ENCODE data around the gene ZC2HC1C. TPM values are rescaled to one million over a fixed set of nuclear protein-coding genes. Genes with fewer than 3 reads are reported as not detected.
"Not testable (repeated sequence)": the region's sequence is repeated elsewhere in the genome, so short reads cannot be mapped to it uniquely, and the experiment has no call there.

Gene ZC2HC1C
- total RNA-seq, 2 experiments from 2014 or later: 2.8 to 2.9 TPM

DNA sequence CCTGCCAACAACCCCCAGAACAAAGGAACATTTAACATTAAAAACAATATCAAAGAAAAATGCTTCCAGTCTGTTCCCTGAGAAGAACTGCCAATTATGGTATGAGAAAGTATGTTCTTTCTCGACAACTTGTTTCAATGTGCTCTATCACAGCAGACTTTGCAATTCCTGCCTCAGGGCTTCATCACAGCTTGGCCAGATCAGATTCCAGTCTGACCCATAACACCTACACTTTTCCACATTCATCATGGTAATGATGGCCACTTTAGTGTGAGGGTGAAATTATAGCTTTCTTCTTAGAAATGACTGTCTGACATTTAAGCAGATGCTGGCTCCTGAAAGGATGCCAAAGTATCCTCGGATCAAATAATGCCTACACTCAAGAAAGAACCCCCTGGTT is 40.4 kb downstream of the ZC2HC1C start:
- Mint-ChIP-seq H3K27me3 (no peaks in the 10 kb centered on the region), H3K9me3 (ENCODE audit: low read depth) (no peaks in the 10 kb centered on the region), H3K27ac (no peak overlapping the region), H3K4me1 (peaks cover 22% of the 10 kb centered on the region), H3K4me3 (no peak overlapping the region), H3K36me3 (peaks cover 59% of the 10 kb centered on the region)
- CTCF ChIA-PET: no interaction called here
- DNase-seq: no peak
- ATAC-seq: no peak

GRCh38 chr14:75113932-75114539 is 44.6 kb downstream of the ZC2HC1C start:
- DNase-seq: peak; percentile 57

DNA sequence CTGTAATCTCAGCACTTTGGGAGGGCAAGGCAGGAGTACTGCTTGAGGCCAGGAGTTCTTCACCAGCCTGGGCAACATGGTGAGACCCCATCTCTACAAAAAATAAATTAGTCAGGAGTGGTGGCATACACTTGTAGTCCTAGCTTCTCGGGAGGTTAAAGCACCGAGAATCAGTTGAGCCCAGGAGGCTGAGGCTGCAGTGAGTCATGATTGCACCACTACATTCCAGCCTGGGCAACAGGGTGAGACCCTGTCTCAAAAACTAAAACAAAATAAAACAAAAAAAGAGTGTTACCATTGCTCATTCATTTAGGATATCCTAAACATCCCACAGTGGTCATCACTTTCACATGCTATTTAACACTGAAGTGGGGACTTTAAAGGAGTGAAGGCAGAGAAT is 49.6 kb downstream of the ZC2HC1C start:
- DNase-seq (no peak), ATAC-seq (no peak)
- Mint-ChIP-seq H3K36me3 (peaks cover 49% of the 10 kb centered on the region), H3K27ac (no peak overlapping the region), H3K4me3 (no peak overlapping the region), H3K27me3 (no peaks in the 10 kb centered on the region), H3K9me3 (ENCODE audit: low read depth) (no peaks in the 10 kb centered on the region), H3K4me1 (peaks cover 19% of the 10 kb centered on the region)
- CTCF ChIA-PET: no interaction called here

More at GRCh38 chr14:75113932-75114539, 44.6 kb downstream of the ZC2HC1C start:
- peak overlapping the region; percentile 8 for H3K4me3 Mint-ChIP-seq
- H3K27me3 Mint-ChIP-seq: no peaks in the 10 kb centered on the region
- peaks cover 22% of the 10 kb centered on the region for H3K4me1 Mint-ChIP-seq
- peak overlapping the region; percentile 78 for H3K27ac Mint-ChIP-seq
- H3K36me3 Mint-ChIP-seq: peaks cover 64% of the 10 kb centered on the region
- no peaks in the 10 kb centered on the region for H3K9me3 Mint-ChIP-seq (ENCODE audit: low read depth)
- CTCF ChIA-PET: interaction anchor here (1.0 kb wide), 1 partner anchor 10 kb away, joined by 4 read pairs; no protein-coding TSS in a partner anchor
- peak; percentile 97 for ATAC-seq

GRCh38 chr14:75120541-75121291 is 51.3 kb downstream of the ZC2HC1C start:
- no peak overlapping the region for H3K27ac Mint-ChIP-seq
- peaks cover 44% of the 10 kb centered on the region for H3K36me3 Mint-ChIP-seq
- CTCF ChIA-PET: interaction anchor here (1.7 kb wide), 1 partner anchor 32 kb away, joined by 4 read pairs; no protein-coding TSS in a partner anchor
- H3K4me1 Mint-ChIP-seq: peaks cover 29% of the 10 kb centered on the region
- H3K9me3 Mint-ChIP-seq (ENCODE audit: low read depth): no peaks in the 10 kb centered on the region
- H3K27me3 Mint-ChIP-seq: no peaks in the 10 kb centered on the region
- no peak overlapping the region for H3K4me3 Mint-ChIP-seq
- no peak for ATAC-seq
- no peak for DNase-seq

- ATAC-seq: no peak
- Mint-ChIP-seq H3K4me1 (peaks cover 33% of the 10 kb centered on the region), H3K27ac (no peak overlapping the region), H3K36me3 (peaks cover 38% of the 10 kb centered on the region), H3K27me3 (no peaks in the 10 kb centered on the region), H3K4me3 (no peak overlapping the region), H3K9me3 (ENCODE audit: low read depth) (no peaks in the 10 kb centered on the region)
- no peak for DNase-seq
- CTCF ChIA-PET: no interaction called here
These were observed 52.1 kb downstream of the ZC2HC1C start for GRCh38 chr14:75121552-75121951.

DNA sequence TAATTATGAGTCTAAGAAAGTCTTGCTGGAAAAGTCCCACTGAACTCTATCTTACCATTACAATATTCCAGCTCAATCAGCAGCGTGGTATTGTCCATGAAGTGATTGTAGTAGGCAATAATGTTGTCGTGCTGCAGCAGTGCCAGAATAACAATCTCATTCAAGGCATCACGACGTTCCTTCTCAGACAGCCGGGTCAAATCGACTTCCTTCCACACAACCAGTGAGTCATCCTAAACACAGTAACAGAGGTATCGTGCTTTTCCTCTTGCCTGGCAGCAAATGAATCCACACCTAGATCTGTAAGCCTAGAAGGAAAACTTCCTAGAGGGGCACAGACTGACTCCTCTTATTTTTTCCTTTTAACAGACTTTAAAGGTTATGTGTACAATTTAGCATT is 54.5 kb downstream of the ZC2HC1C start:
- DNase-seq (peak; percentile 48), ATAC-seq (no peak)
- CTCF ChIA-PET: interaction anchor here (1.1 to 8.5 kb wide), 6 partner anchors 8 to 365 kb away, joined by 3 to 216 read pairs (median 4); partner anchors contain the start of gene ACYP1
- H3K4me1 Mint-ChIP-seq: peaks cover 45% of the 10 kb centered on the region
- no peaks in the 10 kb centered on the region for H3K9me3 Mint-ChIP-seq (ENCODE audit: low read depth)
- no peaks in the 10 kb centered on the region for H3K27me3 Mint-ChIP-seq
- peaks cover 28% of the 10 kb centered on the region for H3K36me3 Mint-ChIP-seq
- H3K4me3 Mint-ChIP-seq: peak overlapping the region; percentile 1
- peak overlapping the region; percentile 66 for H3K27ac Mint-ChIP-seq

- no peak for ATAC-seq
- no peaks in the 10 kb centered on the region for H3K9me3 Mint-ChIP-seq (ENCODE audit: low read depth)
- CTCF ChIA-PET: interaction anchor here (0.8 to 8.5 kb wide), 6 partner anchors 8 to 363 kb away, joined by 3 to 216 read pairs (median 4); no protein-coding TSS in a partner anchor
- DNase-seq: no peak
- H3K36me3 Mint-ChIP-seq: peaks cover 17% of the 10 kb centered on the region
- H3K27ac Mint-ChIP-seq: peak overlapping the region; percentile 98
- no peaks in the 10 kb centered on the region for H3K27me3 Mint-ChIP-seq
- peaks cover 44% of the 10 kb centered on the region for H3K4me1 Mint-ChIP-seq
- peak overlapping the region; percentile 98 for H3K4me3 Mint-ChIP-seq
These were observed 56.2 kb downstream of the ZC2HC1C start for GRCh38 chr14:75125617-75126016.

DNA sequence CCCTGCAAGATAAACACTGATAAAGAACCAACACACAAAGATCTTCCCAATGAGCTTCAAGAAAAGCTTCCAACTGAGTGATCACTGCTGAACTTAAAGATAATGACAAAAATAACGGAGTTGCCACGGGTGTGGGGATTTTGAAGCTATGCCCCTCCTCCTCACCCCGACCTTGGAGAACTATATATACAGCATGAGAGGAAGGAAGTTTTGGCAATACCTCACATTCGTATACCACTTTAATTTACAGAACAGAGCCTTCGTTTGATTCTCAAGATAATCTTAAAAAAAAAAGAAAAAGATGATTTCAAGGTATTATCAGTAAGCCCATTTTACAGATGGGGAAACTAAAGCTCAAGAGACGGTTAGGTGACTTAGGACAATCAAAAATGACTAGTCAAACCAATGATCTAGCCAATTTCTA is 56.7 kb downstream of the ZC2HC1C start:
- CTCF ChIA-PET: interaction anchor here (0.7 to 8.5 kb wide), 7 partner anchors 8 to 362 kb away, joined by 3 to 216 read pairs (median 3); no protein-coding TSS in a partner anchor
- H3K9me3 Mint-ChIP-seq (ENCODE audit: low read depth): no peaks in the 10 kb centered on the region
- H3K36me3 Mint-ChIP-seq: peaks cover 17% of the 10 kb centered on the region
- peak overlapping the region; percentile 98 for H3K4me3 Mint-ChIP-seq
- H3K4me1 Mint-ChIP-seq: peaks cover 40% of the 10 kb centered on the region
- H3K27ac Mint-ChIP-seq: peak overlapping the region; percentile 98
- H3K27me3 Mint-ChIP-seq: no peaks in the 10 kb centered on the region
- DNase-seq: no peak
- no peak for ATAC-seq

GRCh38 chr14:75126679-75127473 is 57.4 kb downstream of the ZC2HC1C start, which contains the start of gene NEK9:
NEK9 (minus strand) TSS chr14:75127048; CDS start chr14:75126921, 127 bp downstream.
- Mint-ChIP-seq H3K4me3 (peak within 1 kb of the TSS; percentile 98), H3K4me1 (peaks cover 41% of the 10 kb centered on the region), H3K27me3 (no peaks in the 10 kb centered on the region), H3K27ac (peak within 1 kb of the TSS; percentile 98), H3K36me3 (peaks cover 17% of the 10 kb centered on the region), H3K9me3 (ENCODE audit: low read depth) (no peaks in the 10 kb centered on the region)
- CTCF ChIA-PET: interaction anchor here (0.7 to 8.5 kb wide), 8 partner anchors 9 to 395 kb away, joined by 3 to 216 read pairs (median 3); no protein-coding TSS in a partner anchor
- DNase-seq (peak; percentile 94), ATAC-seq (peak; percentile 96)

- H3K36me3 Mint-ChIP-seq: peaks cover 17% of the 10 kb centered on the region
- peak overlapping the region; percentile 98 for H3K27ac Mint-ChIP-seq
- H3K27me3 Mint-ChIP-seq; H3K9me3 Mint-ChIP-seq (ENCODE audit: low read depth); DNase-seq: not testable (repeated sequence)
- ATAC-seq: peak; percentile 2
- CTCF ChIA-PET: interaction anchor here (1.3 to 8.5 kb wide), 4 partner anchors 10 to 394 kb away, joined by 3 to 216 read pairs (median 4); no protein-coding TSS in a partner anchor
- peaks cover 43% of the 10 kb centered on the region for H3K4me1 Mint-ChIP-seq
- H3K4me3 Mint-ChIP-seq: peak overlapping the region; percentile 98
These were observed 58.0 kb downstream of the ZC2HC1C start for GRCh38 chr14:75127474-75127820.

GRCh38 chr14:75127903-75128595 is 58.6 kb downstream of the ZC2HC1C start:
- DNase-seq: no peak
- H3K27ac Mint-ChIP-seq: peak overlapping the region; percentile 94
- H3K9me3 Mint-ChIP-seq (ENCODE audit: low read depth): no peaks in the 10 kb centered on the region
- ATAC-seq: no peak
- CTCF ChIA-PET: interaction anchor here (0.6 to 8.5 kb wide), 7 partner anchors 10 to 394 kb away, joined by 3 to 216 read pairs (median 3); no protein-coding TSS in a partner anchor
- H3K4me3 Mint-ChIP-seq: peak overlapping the region; percentile 98
- H3K36me3 Mint-ChIP-seq: peaks cover 17% of the 10 kb centered on the region
- peaks cover 46% of the 10 kb centered on the region for H3K4me1 Mint-ChIP-seq
- H3K27me3 Mint-ChIP-seq: no peaks in the 10 kb centered on the region

GRCh38 chr14:75128596-75128990 is 59.2 kb downstream of the ZC2HC1C start:
- Mint-ChIP-seq H3K4me3 (peak overlapping the region; percentile 44), H3K36me3 (peaks cover 21% of the 10 kb centered on the region), H3K27ac (peak overlapping the region; percentile 40), H3K9me3 (ENCODE audit: low read depth) (no peaks in the 10 kb centered on the region), H3K4me1 (peaks cover 46% of the 10 kb centered on the region), H3K27me3 (no peaks in the 10 kb centered on the region)
- DNase-seq (no peak), ATAC-seq (no peak)
- CTCF ChIA-PET: interaction anchor here (0.6 to 8.5 kb wide), 6 partner anchors 9 to 386 kb away, joined by 3 to 216 read pairs (median 4); no protein-coding TSS in a partner anchor

Measured in activated CD8-positive, alpha-beta memory T cell treated with anti-CD3 and anti-CD28 coated beads, Interleukin-2, amount 10 ng/mL, durations not matched to agents 7 days and 5 days (primary cell).